SK-N-SH treated with all-trans-retinoic acid at 6 μM for 48 hours (cell line): ENCODE results near the gene PEX5L.

Experiments
- ATAC-seq: fragments of 200-7000 bp; cut with Tn5 transposase; 3 replicates; pipeline ENCODE4 v1.9.1; 2020; ENCODE audit warnings: mild to moderate bottlenecking, moderate library complexity
- ARNTL ChIP-seq: fragments of 450-650 bp; formaldehyde crosslinking; IDR thresholded peaks from 2 replicates; pipeline ENCODE4 v1.5.0; 2020; ENCODE audit warnings: low read depth, mild to moderate bottlenecking, moderate library complexity, borderline replicate concordance
- CREB5 ChIP-seq: fragments of 250-450 bp; sonication (Bioruptor Pico); IDR thresholded peaks from 2 replicates; pipeline ENCODE4 v1.5.1; 2020; ENCODE audit warnings: low read depth, mild to moderate bottlenecking, moderate library complexity
- ESRRG ChIP-seq: fragments of 250-450 bp; sonication (Bioruptor Pico); IDR thresholded peaks from 2 replicates; pipeline ENCODE4 v1.6.1; 2021; ENCODE audit warnings: mild to moderate bottlenecking
- ISL1 ChIP-seq: fragments of 250-450 bp; sonication (Bioruptor Pico); IDR thresholded peaks from 2 replicates; pipeline ENCODE4 v2.1.2; 2022; ENCODE audit warnings: mild to moderate bottlenecking, moderate library complexity
- POU6F1 ChIP-seq: fragments of 250-450 bp; sonication (Bioruptor Pico); IDR thresholded peaks from 2 replicates; pipeline ENCODE4 v1.8.0; 2021; ENCODE audit warnings: low read depth, mild to moderate bottlenecking, moderate library complexity, borderline replicate concordance
- PPARA ChIP-seq: fragments of 250-450 bp; sonication (Bioruptor Pico); IDR thresholded peaks from 2 replicates; pipeline ENCODE4 v1.5.0; 2020; ENCODE audit warnings: mild to moderate bottlenecking, borderline replicate concordance
- RARB ChIP-seq: fragments of 250-450 bp; sonication (Bioruptor Pico); IDR thresholded peaks from 2 replicates; pipeline ENCODE4 v1.8.0; 2021; ENCODE audit warnings: mild to moderate bottlenecking, moderate library complexity
- SNAI2 ChIP-seq: fragments of 250-450 bp; sonication (Bioruptor Pico); IDR thresholded peaks from 2 replicates; pipeline ENCODE4 v1.5.0; 2020; ENCODE audit warnings: mild to moderate bottlenecking, moderate library complexity
- TCF4 ChIP-seq: fragments of 250-450 bp; sonication (Bioruptor Pico); IDR thresholded peaks from 2 replicates; pipeline ENCODE4 v1.8.0; 2021; ENCODE audit warnings: mild to moderate bottlenecking, moderate library complexity, borderline replicate concordance
- TOX ChIP-seq: fragments of 250-450 bp; sonication (Bioruptor Pico); IDR thresholded peaks from 2 replicates; pipeline ENCODE4 v1.8.0; 2021; ENCODE audit warnings: mild to moderate bottlenecking, moderate library complexity, borderline replicate concordance
- TSHZ2 ChIP-seq: fragments of 250-450 bp; sonication (Bioruptor Pico); IDR thresholded peaks from 2 replicates; pipeline ENCODE4 v1.5.0; 2020; ENCODE audit warnings: mild to moderate bottlenecking, moderate library complexity
- ZFP3 ChIP-seq: fragments of 250-450 bp; sonication (Bioruptor Pico); IDR thresholded peaks from 2 replicates; pipeline ENCODE4 v1.5.0; 2020; ENCODE audit warnings: mild to moderate bottlenecking, moderate library complexity
- ZFP30 ChIP-seq: fragments of 450-650 bp; formaldehyde crosslinking; IDR thresholded peaks from 2 replicates; pipeline ENCODE4 v1.5.0; 2022; ENCODE audit warnings: mild to moderate bottlenecking, moderate library complexity
- ZNF565 ChIP-seq: fragments of 450-650 bp; formaldehyde crosslinking; conservative IDR thresholded peaks from 2 replicates; pipeline ENCODE4 v1.5.0; 2020; ENCODE audit warnings: low read depth, mild to moderate bottlenecking, moderate library complexity
- ZNF8 ChIP-seq: fragments of 450-650 bp; formaldehyde crosslinking; IDR thresholded peaks from 2 replicates; pipeline ENCODE4 v1.5.0; 2020; ENCODE audit warnings: mild to moderate bottlenecking, moderate library complexity
- TF ChIP-seq, protein P1 (sequence below): fragments of 250-450 bp; sonication (Bioruptor Pico); IDR thresholded peaks from 2 replicates; pipeline ENCODE4 v1.5.1; 2021; ENCODE audit warnings: mild to moderate bottlenecking, moderate library complexity

Gene PEX5L

GRCh38 chr3:179921500-179921899, 115.2 kb downstream of the PEX5L start:
- ATAC-seq: no peak
- no peak for TF ChIP-seq TSHZ2 (CRISPR knock-in tag)
- no peak for TF ChIP-seq ZNF8 (CRISPR knock-in tag)
- no peak for TF ChIP-seq RARB (CRISPR knock-in tag)
- TF ChIP-seq, protein P1, sequence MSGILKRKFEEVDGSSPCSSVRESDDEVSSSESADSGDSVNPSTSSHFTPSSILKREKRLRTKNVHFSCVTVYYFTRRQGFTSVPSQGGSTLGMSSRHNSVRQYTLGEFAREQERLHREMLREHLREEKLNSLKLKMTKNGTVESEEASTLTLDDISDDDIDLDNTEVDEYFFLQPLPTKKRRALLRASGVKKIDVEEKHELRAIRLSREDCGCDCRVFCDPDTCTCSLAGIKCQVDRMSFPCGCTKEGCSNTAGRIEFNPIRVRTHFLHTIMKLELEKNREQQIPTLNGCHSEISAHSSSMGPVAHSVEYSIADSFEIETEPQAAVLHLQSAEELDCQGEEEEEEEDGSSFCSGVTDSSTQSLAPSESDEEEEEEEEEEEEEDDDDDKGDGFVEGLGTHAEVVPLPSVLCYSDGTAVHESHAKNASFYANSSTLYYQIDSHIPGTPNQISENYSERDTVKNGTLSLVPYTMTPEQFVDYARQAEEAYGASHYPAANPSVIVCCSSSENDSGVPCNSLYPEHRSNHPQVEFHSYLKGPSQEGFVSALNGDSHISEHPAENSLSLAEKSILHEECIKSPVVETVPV (CRISPR knock-in tag): no peak
- no peak for TF ChIP-seq SNAI2 (CRISPR knock-in tag)
- TF ChIP-seq TOX (CRISPR knock-in tag): no peak
- no peak for TF ChIP-seq POU6F1
- no peak for TF ChIP-seq PPARA (CRISPR knock-in tag)
- no peak for TF ChIP-seq ISL1
- TF ChIP-seq TCF4 (CRISPR knock-in tag): no peak
- TF ChIP-seq CREB5 (CRISPR knock-in tag): no peak
- no peak for TF ChIP-seq ZFP30 (CRISPR knock-in tag)

- TF ChIP-seq SNAI2 (CRISPR knock-in tag) (no peak), CREB5 (CRISPR knock-in tag) (no peak)
- TF ChIP-seq, protein P1 (CRISPR knock-in tag): no peak
- TF ChIP-seq, all 23 proteins: peak for 0
- no peak for ATAC-seq
These were observed 128.8 kb downstream of the PEX5L start for GRCh38 chr3:179907784-179908482.

GRCh38 chr3:179902061-179902460, 134.7 kb downstream of the PEX5L start:
- no peak for TF ChIP-seq ISL1
- TF ChIP-seq, protein P1 (CRISPR knock-in tag): no peak
- TF ChIP-seq ZNF8 (CRISPR knock-in tag): no peak
- no peak for TF ChIP-seq ARNTL (CRISPR knock-in tag)
- no peak for TF ChIP-seq ESRRG (CRISPR knock-in tag)
- no peak for TF ChIP-seq ZNF565 (CRISPR knock-in tag)
- no peak for TF ChIP-seq ZFP3
- no peak for TF ChIP-seq RARB (CRISPR knock-in tag)
- no peak for TF ChIP-seq POU6F1
- TF ChIP-seq TCF4 (CRISPR knock-in tag): no peak
- TF ChIP-seq TOX (CRISPR knock-in tag): no peak
- ATAC-seq: no peak
